T follicular helper cell (primary cell): Measurements from ENCODE around the gene SCYL3.
"Not testable (repeated sequence)": the region's sequence is repeated elsewhere in the genome, so short reads cannot be mapped to it uniquely, and the experiment has no call there.

ENCODE experiments used
- DNase-seq: peaks from one replicate; pipeline ENCODE4 v3.0.0-alpha.2; 2020; ENCODE audit warnings: low read depth
- total RNA-seq, 2 experiments: gene quantifications; one replicate each; lab custom pipeline; 2026; lab: John Stamatoyannopoulos, UW

The SCYL3 gene
- 38.7 to 65.6 reads per million in 2 experiments for total RNA-seq

- peak; percentile 82 for DNase-seq
These were observed at the start of gene SCYL3 for GRCh38 chr1:169893645-169894423. TSS of gene SCYL3 (minus strand) at chr1:169893896. CDS start at chr1:169888840, 5,056 bp downstream.

GRCh38 chr1:169941982-169942830 lies 48.5 kb upstream of the SCYL3 start:
- DNase-seq = no peak

GRCh38 chr1:169933984-169934725 lies 40.5 kb upstream of the SCYL3 start:
- no peak for DNase-seq

GRCh38 chr1:169931795-169932231 lies 38.1 kb upstream of the SCYL3 start:
- no peak for DNase-seq

- no peak for DNase-seq
These were observed 35.5 kb upstream of the SCYL3 start for GRCh38 chr1:169929210-169929526.

GRCh38 chr1:169928438-169929209 lies 34.9 kb upstream of the SCYL3 start:
- no peak for DNase-seq

- DNase-seq = no peak
These were observed 32.1 kb upstream of the SCYL3 start for GRCh38 chr1:169925505-169926482.

GRCh38 chr1:169924829-169925228 lies 31.1 kb upstream of the SCYL3 start:
- no peak for DNase-seq

GRCh38 chr1:169924063-169924462 lies 30.4 kb upstream of the SCYL3 start:
- no peak for DNase-seq

- no peak for DNase-seq
These were observed 27.4 kb upstream of the SCYL3 start for GRCh38 chr1:169921080-169921479.

- DNase-seq = no peak
These were observed 25.2 kb upstream of the SCYL3 start for GRCh38 chr1:169918927-169919326.

GRCh38 chr1:169918220-169918619 lies 24.5 kb upstream of the SCYL3 start:
- not testable (repeated sequence) for DNase-seq

- no peak for DNase-seq
These were observed 21.5 kb upstream of the SCYL3 start for GRCh38 chr1:169915150-169915549.

- DNase-seq = no peak
These were observed 20.8 kb upstream of the SCYL3 start for GRCh38 chr1:169914531-169914930.

- DNase-seq = no peak
These were observed 15.8 kb upstream of the SCYL3 start for GRCh38 chr1:169909499-169909898.

GRCh38 chr1:169906938-169907337 lies 13.2 kb upstream of the SCYL3 start:
- no peak for DNase-seq

- DNase-seq = no peak
These were observed 11.1 kb upstream of the SCYL3 start for GRCh38 chr1:169904834-169905233.

GRCh38 chr1:169902751-169903150 lies 9.1 kb upstream of the SCYL3 start:
- no peak for DNase-seq

- no peak for DNase-seq
These were observed 7.4 kb upstream of the SCYL3 start for GRCh38 chr1:169901115-169901514.

GRCh38 chr1:169900571-169900970 lies 6.9 kb upstream of the SCYL3 start:
- DNase-seq = no peak
